Esophagus muscularis mucosa (tissue), 4 donors: ENCODE results near the gene CHDH. TPM values are rescaled to one million over a fixed set of nuclear protein-coding genes. Genes with fewer than 3 reads are reported as not detected.

Source experiments
- DNase-seq: peaks from one replicate; pipeline ENCODE4 v3.0.0-alpha.2; 2017; ENCODE audit errors: extremely low spot score
- H3K27ac ChIP-seq, 4 donors: fragments of 200-600 bp; sonication (generic); replicated peaks in 1 of 4; 1 replicate in 3 of 4; 2 replicates in 1 of 4; pipeline ENCODE4 v1.5.1; 2016 to 2019; ENCODE audit warnings: mild to moderate bottlenecking in 1 of 4
- H3K27me3 ChIP-seq, 4 donors: fragments of 200-600 bp; sonication (generic); one replicate each; pipeline versions ENCODE4 v1.5.1 to v1.6.0; 2016 to 2019
- H3K36me3 ChIP-seq, 4 donors: fragments of 200-600 bp; sonication (generic); one replicate each; pipeline ENCODE4 v1.5.1; 2016 to 2019
- H3K4me1 ChIP-seq, 4 donors: fragments of 200-600 bp; sonication (generic); one replicate each; pipeline ENCODE4 v1.5.1; 2016 to 2019
- H3K4me3 ChIP-seq, 4 donors: fragments of 200-600 bp; sonication (generic); 1 replicate in 2 of 4; 2 replicates in 2 of 4; pipeline ENCODE4 v1.5.1; 2016 to 2019; ENCODE audit warnings: mild to moderate bottlenecking in 4 of 4, moderate library complexity in 1 of 4
- H3K9me3 ChIP-seq, 4 donors: fragments of 200-600 bp; sonication (generic); 1 replicate in 3 of 4; 2 replicates in 1 of 4; pipeline ENCODE4 v1.5.1; 2016 to 2019
- CTCF ChIP-seq, 3 experiments: fragments of 200-600 bp in 2 of 3; fragments of 450-650 bp in 1 of 3; sonication (generic) in 2 of 3; IDR thresholded peaks; one replicate each; pipeline ENCODE4 v1.5.1; 2017 to 2019; ENCODE audit warnings: antibody characterized with exemption in 3 of 3, mild to moderate bottlenecking in 2 of 3, moderate library complexity in 1 of 3
- EP300 ChIP-seq: sonication (generic); formaldehyde crosslinking; IDR thresholded peaks from one replicate; pipeline ENCODE4 v1.6.1; 2017; ENCODE audit warnings: antibody characterized with exemption
- POLR2A ChIP-seq: fragments of 450-650 bp; IDR thresholded peaks from one replicate; pipeline ENCODE4 v1.6.1; 2017; ENCODE audit warnings: antibody characterized with exemption, moderate library complexity, mild to moderate bottlenecking, low read depth
- POLR2AphosphoS5 ChIP-seq, 2 donors: sonication (generic); formaldehyde crosslinking; IDR thresholded peaks; one replicate each; pipeline ENCODE4 v1.6.1; 2017; ENCODE audit warnings: antibody characterized with exemption in 2 of 2
- WGBS: methylation state at CpG from one replicate; pipeline ENCODE4 v1.1.5; 2018; 5-methylcytosine and 5-hydroxymethylcytosine counted together
- intact Hi-C: fragments of 100-400 bp; cut with DNase I; formaldehyde crosslinking; loops from one replicate; pipeline ENCODE4 v1.15.1; 2023
- total RNA-seq, 4 donors: library from RNA; depleted of rRNA; stranded (reverse); fragments of >200 nt; gene quantifications; one replicate each; pipeline versions ENCODE4 v1.1.0 to v1.2.1, GENCODE V29; 2016

Gene CHDH
- total RNA-seq, 4 donors from 2014 or later, result 0.42 to 3.2 (median 1.7) TPM

- WGBS, result 92% methylated on average over 5 of the region's 5 CpGs
- TF ChIP-seq POLR2AphosphoS5 (IDR thresholded peaks at IDR 0.05) (no peak), CTCF (IDR thresholded peaks at IDR 0.05) (no peak), EP300 (no peak), POLR2A (no peak)
- Histone ChIP-seq H3K4me3 (no peak overlapping the region), H3K27ac (no peak overlapping the region), H3K4me1 (peaks cover 0 to 22% (median 20%) of the 10 kb centered on the region in 4 donors), H3K9me3 (no peaks in the 10 kb centered on the region), H3K36me3 (no peaks in the 10 kb centered on the region), H3K27me3 (no peaks in the 10 kb centered on the region)
- intact Hi-C loops, result no loop called here
- DNase-seq, result no peak
Measured at GRCh38 chr3:53775018-53775417, 71.2 kb downstream of the CHDH start.

- Histone ChIP-seq H3K27me3 (peaks cover 0 to 1% (median 0%) of the 10 kb centered on the region in 4 donors), H3K4me1 (peaks cover 0 to 22% (median 20%) of the 10 kb centered on the region in 4 donors), H3K4me3 (no peak overlapping the region), H3K36me3 (no peaks in the 10 kb centered on the region), H3K9me3 (no peaks in the 10 kb centered on the region), H3K27ac (no peak overlapping the region)
- DNase-seq, result no peak
- 86% methylated on average over 8 of the region's 8 CpGs for WGBS
- intact Hi-C loops, result no loop called here
- no peak for TF ChIP-seq CTCF (IDR thresholded peaks at IDR 0.05)
- TF ChIP-seq POLR2AphosphoS5 (IDR thresholded peaks at IDR 0.05), result no peak
Measured at GRCh38 chr3:53774414-53774813, 71.8 kb downstream of the CHDH start.

GRCh38 chr3:53773611-53774368 lies 72.4 kb downstream of the CHDH start:
- Histone ChIP-seq H3K4me1 (peaks cover 0 to 22% (median 20%) of the 10 kb centered on the region in 4 donors), H3K9me3 (no peaks in the 10 kb centered on the region), H3K27ac (peak overlapping the region in 1 of 4 donors; percentile 25), H3K27me3 (peaks cover 0 to 8% (median 0%) of the 10 kb centered on the region in 4 donors), H3K36me3 (no peaks in the 10 kb centered on the region), H3K4me3 (no peak overlapping the region)
- 64% methylated on average over 10 of the region's 10 CpGs for WGBS
- intact Hi-C loops, result no loop called here
- DNase-seq, result no peak
- no peak for TF ChIP-seq POLR2AphosphoS5 (IDR thresholded peaks at IDR 0.05)
- TF ChIP-seq EP300, result no peak
- TF ChIP-seq CTCF (IDR thresholded peaks at IDR 0.05), result no peak
- TF ChIP-seq POLR2A, result no peak

- H3K4me3 ChIP-seq, result no peak overlapping the region
- intact Hi-C loops, result no loop called here
- TF ChIP-seq CTCF (IDR thresholded peaks at IDR 0.05) (no peak), POLR2A (no peak), EP300 (no peak), POLR2AphosphoS5 (IDR thresholded peaks at IDR 0.05) (no peak)
- 58% methylated on average over 5 of the region's 5 CpGs for WGBS
- H3K27ac ChIP-seq, result peak overlapping the region in 1 of 4 donors; percentile 18
- H3K4me1 ChIP-seq, result peaks cover 0 to 22% (median 20%) of the 10 kb centered on the region in 4 donors
- H3K27me3 ChIP-seq, result peaks cover 0 to 8% (median 0%) of the 10 kb centered on the region in 4 donors
- DNase-seq, result no peak
- H3K9me3 ChIP-seq, result no peaks in the 10 kb centered on the region
- H3K36me3 ChIP-seq, result no peaks in the 10 kb centered on the region
Measured at GRCh38 chr3:53773021-53773436, 73.2 kb downstream of the CHDH start.
